GM21390 (cell line): ENCODE results near the gene DUSP22.
"Not testable (repeated sequence)": the region's sequence is repeated elsewhere in the genome, so short reads cannot be mapped to it uniquely, and the experiment has no call there.

Experiments
- ATAC-seq: cut with Tn5 transposase; IDR thresholded peaks from one replicate; pipeline ENCODE4 v1.9.1; 2021; ENCODE audit not compliant: unreplicated experiment

The DUSP22 gene

GRCh38 chr6:377641-378020, 85.3 kb downstream of the DUSP22 start:
- ATAC-seq: not testable (repeated sequence)

GRCh38 chr6:378090-378957, 86.0 kb downstream of the DUSP22 start:
- no peak for ATAC-seq

- no peak for ATAC-seq
Observed at GRCh38 chr6:378958-379409, 86.7 kb downstream of the DUSP22 start.

DNA sequence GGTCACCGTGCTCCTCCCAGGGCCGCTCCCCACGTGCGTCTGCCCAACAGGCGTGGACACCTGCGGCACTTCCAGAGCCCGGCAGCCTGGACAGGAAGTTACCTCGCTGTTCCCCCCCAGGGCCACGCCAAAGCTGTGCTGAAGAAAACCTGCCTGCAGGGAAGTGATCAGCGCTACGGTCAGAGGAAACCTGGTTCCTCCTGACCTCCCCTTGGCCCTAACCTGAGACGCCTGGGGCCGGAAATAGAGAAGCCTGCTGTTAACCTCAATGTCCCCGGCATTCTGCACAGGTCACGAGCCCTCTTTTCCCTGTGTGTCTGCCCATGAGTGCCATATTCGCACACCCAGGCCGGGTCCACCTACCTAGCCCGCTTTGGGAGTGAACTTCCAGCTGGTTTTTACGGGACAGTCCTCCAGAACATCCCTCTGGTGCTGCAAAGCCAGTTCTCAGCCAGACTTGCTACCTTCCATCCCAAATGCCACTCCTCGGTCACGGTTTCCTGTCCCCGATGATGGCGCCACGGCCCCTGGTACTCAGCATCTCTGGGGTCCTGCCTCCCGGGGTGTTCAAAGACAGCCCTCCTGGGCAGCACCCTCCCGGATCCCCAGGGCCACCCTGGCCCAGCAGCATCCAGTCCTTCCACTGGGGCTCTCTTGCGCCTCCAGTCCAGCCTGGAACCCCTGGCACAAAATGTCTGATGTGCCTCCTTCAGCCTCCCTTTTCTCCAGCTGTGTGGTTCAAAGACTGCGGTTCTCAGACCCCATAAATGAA, 87.3 kb downstream of the DUSP22 start:
- ATAC-seq: no peak

DNA sequence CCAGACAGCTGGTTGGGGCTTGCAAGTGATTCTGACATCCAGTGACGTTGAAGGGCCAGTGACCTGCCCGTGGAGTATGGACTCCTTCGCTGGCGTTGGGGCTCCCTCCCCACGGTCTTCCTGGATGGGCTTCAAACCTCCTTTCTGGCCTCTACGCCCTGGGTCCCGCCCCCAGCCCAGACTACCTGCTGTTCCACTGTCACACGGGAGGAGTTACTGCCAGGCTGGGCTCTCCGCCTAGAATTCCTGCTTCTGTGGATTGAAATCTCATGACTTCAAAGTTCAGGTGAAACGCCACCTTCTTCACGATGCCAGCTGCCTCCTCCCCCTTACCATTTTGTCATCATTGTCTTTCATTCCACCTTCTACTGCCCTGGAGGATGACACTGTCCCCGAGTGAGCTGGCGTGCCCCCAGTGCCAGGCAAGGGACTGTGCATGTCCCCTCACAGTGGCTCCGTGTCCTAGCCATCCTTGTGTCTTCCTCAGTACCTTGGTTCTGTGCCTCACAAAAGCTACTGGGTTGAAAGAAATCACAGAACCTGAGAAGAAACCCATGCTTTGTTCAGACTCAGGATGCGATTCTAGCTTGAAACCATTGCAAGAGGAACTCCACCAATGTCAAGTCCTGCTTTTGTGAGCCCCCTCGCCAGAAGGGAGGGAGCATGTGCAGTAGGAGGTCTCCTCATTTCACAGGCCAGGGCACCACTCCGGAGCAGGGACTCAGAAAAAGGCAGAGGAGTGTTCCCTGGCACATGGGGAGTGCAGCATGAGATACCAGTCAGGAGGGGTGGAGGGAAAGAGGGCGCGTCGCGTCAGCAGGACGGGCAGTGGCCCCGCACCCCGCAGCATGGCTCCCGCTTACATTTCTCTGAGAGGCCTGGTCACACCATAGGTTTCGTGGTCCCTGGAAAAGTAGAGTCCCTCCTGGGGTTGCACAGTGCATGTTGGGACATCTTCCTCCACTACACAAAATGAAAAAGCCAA, 88.2 kb downstream of the DUSP22 start:
- ATAC-seq: no peak

DNA sequence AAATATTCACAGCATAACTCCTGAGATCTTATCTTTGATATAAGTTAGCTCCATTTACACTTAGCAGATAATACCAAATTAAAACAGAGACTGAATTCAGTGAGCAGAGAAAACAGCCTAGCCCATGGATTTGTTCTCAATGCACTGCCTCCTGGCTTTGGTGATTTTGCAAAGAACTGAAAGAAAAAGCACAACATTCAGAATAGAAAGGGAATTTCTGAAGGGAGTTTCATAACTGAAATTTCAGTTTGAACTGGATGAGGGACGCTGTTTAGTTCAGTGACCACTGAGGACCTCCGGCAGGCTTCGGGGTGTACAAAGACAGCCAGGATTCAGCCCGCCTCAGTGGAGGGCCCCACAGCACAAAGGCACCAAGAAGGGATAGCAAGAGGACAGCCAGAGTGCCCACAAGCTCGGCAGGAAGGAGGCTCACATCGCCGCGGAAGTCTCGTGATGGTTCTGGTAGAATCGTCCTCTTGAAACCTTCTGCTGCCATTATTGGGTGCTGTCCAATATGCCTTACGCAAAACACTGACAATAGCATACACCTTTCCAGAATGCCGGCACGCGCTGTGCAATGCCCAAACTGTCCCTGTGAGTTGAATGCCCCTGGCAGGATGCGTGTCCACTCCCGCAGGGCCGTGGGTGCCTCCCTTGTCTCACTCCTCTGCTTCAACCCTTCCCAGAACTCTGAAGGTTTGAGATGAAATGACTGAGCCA, 89.6 kb downstream of the DUSP22 start:
- no peak for ATAC-seq

DNA sequence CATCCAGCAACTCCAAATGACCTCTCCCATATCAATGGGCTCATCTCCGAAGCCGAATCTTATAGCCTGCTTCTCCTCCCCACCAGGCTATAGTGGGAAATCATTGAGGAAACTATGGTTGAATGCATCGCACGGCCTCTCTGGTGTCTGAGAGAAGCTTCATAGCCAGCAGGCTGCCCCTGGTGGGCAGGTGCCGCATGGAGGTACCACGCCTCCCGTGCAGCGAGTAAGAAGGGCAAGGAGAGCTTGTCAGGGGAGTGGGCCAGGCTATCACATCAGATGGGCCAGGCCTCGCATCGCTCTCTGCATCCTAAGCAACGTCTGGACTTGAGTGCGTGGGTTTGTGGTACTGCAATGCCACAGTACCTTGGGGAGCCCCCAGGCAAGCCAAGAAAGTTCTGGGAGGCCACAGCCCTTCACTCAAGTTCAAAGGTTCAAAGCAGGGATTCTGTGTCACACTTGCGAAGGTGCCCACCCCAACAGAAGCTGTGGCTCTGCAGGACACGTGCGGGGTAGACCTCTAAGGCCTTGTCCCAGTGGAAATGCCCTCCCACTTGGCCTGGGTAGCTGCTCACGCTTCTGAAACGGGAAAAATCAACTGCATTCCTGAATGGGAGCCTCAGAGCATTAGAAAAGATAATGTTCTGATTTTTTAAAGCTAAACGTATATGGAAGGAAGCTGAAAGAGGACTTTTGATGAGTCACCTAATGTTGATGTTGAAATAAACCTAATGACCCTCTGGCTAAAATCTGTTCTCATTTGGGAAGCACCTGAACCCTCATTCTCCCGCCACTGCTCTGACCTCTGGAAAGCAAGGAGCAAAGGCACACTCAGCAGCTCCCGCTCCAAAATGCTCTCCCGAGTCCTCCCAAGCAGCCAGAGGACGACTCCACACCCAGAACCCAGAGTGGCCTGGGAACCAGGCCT, 90.9 kb downstream of the DUSP22 start:
- ATAC-seq: no peak

DNA sequence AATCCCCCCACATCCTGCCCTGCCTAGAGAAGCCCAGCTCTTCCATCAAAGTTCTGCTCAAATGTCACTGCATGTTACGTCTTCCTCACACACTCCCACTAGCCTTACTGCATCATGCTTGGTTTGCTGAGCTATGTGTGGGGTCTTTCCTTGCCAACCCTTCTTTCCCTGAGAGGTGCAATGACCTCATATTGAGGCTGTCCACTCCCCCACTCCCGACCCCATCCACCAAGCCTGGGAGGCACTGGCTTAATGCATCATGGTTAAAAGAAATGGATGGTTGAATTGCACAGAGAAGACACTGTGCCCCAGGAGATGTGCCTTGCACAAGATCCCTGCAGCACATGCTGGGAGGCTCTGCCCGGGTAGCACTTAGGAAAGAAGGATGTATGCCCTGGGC, 91.6 kb downstream of the DUSP22 start:
- ATAC-seq: no peak

DNA sequence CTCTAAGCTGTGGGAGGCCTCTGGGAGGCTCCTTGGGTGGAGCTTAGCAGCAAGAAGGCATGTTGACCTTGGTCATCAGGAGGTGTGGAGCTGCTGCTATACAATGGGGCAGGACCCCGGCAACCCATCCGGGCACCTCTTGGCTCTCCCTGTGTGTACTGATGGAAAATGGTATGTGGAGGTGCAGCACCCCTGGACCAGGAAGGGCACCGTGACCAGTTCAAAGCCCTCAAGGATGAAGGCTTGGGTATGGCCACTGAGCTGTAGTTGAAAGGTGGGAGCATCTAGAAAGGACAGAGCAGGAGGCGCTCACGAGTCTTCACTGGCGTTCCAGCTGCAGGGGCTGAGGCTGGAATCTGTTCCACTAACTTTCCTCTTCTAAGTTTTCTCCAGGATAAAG, 92.6 kb downstream of the DUSP22 start:
- no peak for ATAC-seq

DNA sequence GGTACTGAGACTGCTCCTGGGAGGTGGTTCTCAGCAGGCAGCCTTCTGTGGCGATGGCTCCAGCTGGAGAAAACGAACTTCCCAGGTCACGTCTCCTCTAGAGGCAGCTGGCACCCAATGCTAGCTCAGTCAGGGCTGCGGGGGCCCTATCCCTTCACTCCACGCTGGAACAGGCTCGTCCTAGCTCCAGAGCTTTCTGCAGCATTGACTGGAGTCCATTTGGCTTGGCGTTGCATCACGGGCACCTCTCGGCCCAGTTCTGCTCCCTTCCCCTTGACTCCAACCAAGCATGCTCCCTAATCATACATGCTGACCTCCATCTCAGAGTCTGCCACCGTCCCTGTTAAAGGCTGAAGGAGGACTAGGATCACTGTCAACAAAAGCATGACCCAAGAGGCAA, 93.3 kb downstream of the DUSP22 start:
- no peak for ATAC-seq

- no peak for ATAC-seq
Observed at GRCh38 chr6:386688-387266, 94.5 kb downstream of the DUSP22 start.

GRCh38 chr6:387293-387741, 95.0 kb downstream of the DUSP22 start:
- ATAC-seq: no peak

DNA sequence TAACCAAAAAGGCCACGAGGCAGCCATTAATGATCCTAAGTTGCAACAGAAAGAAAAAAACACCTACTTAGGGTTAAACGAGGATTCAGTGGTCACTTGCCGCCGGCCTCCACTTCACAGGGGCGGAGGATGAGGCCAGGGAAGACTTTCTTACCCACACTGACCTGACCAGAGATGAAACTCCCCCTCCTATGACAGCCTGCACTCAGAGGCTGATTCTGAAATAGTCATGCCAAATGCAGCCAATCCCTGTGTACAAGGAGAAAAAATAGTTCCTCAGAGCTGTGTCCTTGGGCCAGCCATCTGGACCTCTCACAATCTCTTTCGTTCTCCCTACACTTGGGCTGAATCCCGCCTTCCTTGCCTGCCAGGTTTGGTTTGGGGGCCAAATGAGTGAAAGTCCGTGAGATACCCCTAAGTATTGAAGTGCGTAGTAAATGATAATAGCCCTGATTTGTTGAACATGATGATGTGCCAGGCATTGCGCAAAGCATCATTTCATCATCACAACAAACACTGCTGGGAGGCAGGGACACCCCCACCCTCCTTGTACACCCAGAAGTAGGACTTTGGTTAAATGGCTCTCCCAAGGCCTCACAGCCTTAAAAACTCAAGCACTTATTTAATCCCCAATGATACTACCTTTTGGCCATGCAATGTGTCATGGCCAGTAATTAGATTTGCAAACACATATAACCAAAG, 96.1 kb downstream of the DUSP22 start:
- ATAC-seq: no peak

GRCh38 chr6:389143-389542, 96.9 kb downstream of the DUSP22 start:
- no peak for ATAC-seq

DNA sequence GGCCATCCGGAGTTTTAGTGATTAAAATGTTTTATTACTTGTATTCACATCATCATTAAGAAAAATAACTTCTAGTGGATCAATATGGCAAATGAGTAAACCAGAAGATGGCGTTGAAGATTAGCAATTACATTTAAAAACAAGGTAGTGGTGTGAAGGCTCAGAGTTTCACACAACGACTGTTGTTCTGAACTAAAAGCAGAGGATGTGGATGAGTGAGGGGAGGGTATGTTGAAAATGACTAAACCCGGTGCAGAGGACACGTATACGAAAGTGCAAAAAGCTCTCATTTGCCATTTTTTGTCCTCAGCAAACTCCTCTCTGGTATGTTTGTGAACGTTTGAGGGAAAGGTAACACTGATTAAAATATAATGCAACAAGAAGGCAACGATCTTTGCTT, 97.3 kb downstream of the DUSP22 start:
- no peak for ATAC-seq

DNA sequence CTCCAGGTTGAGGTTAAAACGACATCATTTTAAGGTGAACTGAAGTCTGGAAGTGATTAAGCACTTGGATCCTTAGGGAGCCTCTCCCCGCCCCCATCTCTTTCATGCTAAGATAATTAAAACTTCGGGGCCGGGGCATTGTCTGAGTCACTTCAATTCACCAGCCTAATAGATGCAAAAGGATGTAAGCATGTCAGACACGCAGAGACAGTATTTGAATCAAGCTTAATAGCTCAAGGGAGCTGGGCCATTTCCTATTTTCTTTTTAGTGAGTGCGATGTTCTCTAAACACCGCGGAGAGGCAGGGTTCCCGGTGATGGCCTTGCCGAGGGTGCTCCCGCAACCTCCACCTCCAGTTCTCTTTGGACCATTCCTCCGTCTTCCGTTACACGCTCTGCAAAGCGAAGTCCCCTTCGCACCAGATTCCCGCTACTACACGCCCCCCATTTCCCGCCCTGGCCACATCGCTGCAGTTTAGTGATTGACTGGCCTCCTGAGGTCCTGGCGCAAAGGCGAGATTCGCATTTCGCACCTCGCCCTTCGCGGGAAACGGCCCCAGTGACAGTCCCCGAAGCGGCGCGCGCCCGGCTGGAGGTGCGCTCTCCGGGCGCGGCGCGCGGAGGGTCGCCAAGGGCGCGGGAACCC, 98.7 kb downstream of the DUSP22 start:
- ATAC-seq: peak; percentile 24

GRCh38 chr6:391559-392440, 99.5 kb downstream of the DUSP22 start, which contains the start of gene IRF4:
Gene IRF4 (plus strand): TSS chr6:391752. CDS start chr6:393153, 1,401 bp downstream.
- ATAC-seq: peak; percentile 46
